Stimulated activated CD8-positive, alpha-beta memory T cell treated with anti-CD3 and anti-CD28 coated beads, Interleukin-2, amount 100 ng/mL, for 1 hour (primary cell): Measurements from ENCODE around the gene COL4A1.

Source experiments
- DNase-seq, 2 donors: peaks; one replicate each; pipeline ENCODE4 v3.0.0-alpha.2; 2020; ENCODE audit warnings: low read depth in 2 of 2

The COL4A1 gene

DNA sequence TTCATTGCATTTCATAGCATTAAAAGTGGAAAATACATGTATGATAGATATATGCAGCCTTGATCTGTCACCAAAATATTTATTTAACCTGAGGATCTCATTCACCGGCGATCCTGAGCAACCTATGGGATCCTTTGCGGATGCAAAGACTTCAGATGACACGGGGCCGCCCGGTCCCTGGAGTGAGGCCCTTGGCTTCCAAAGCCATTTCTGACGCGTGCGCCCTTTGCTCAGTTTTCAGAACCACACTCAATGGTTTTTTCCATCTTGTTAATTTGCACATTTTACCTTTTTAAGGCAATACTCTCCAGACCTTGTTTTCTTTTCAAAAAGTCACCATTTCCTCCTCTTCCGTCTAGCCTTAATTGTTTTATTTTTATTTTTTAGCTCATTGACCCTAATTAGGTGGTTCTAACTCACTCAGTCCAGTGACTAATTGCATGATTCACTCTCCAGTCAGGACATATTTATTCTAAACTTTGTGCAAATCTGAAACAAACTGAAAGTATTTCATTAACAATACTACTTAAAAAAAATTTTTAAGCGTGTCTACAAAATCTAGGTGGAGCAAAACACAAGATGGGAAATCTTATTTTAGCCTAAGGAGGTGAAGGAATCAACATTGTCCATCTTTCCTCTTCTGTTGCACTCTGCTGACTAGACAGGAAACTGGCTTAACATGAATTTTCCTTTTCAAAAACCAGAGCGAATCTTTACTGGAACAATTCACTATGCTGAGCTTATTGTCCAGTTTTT is 47.9 kb downstream of the COL4A1 start:
- no peak for DNase-seq

DNA sequence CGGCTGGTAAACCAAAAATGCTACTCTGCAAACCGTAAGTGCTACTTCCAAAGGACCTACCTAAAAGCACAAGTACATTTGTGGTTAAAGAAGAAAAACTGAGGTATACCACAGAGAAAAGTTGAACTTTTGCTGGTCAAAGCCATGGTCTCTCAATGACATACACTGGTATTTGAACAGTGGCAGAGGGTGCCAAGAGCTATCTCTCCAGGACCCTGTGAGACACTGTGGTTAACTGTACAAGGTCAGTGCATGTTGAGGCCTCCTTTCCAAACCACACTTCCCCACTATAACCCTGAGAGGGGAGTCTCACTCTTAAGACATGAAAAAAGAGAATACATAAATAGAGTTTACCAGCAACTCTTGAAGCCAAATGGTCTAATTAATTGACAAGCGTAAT is 49.5 kb downstream of the COL4A1 start:
- no peak for DNase-seq

DNA sequence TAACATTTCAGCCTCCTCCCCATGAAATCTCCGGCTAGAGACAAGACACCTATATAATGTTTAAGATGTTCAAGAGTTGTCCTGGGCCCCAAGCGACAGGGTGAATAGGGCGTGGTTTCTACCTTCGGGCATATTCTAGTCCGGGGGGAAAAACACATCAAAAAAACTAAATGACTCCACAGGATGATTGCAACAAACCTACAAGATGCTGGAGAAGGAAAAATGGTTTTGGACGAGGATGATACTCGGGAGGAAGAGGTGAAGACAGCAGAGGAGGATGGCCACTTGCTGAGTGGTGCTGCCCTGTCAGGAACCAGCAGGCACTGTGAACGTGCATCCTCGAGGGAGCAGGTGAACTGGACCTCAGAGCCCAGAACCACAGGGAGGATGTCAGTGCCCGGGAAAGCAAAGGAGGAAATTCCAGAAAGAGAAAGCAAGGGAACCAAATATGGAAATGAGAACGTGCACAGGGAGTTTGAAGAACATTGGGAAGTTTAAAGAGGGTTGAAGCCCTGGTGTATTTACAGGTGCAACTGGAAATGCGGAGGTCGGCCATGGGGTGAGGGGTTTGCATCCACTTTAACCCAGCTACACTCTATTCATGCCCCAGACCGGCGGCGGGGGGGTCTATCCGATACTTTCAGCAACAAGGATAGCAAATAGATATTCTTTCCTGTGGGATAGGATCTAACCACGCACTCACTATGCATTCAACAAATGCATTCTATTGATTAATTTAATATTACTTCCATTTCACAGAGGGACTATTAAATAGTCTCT is 50.6 kb downstream of the COL4A1 start:
- no peak for DNase-seq

DNA sequence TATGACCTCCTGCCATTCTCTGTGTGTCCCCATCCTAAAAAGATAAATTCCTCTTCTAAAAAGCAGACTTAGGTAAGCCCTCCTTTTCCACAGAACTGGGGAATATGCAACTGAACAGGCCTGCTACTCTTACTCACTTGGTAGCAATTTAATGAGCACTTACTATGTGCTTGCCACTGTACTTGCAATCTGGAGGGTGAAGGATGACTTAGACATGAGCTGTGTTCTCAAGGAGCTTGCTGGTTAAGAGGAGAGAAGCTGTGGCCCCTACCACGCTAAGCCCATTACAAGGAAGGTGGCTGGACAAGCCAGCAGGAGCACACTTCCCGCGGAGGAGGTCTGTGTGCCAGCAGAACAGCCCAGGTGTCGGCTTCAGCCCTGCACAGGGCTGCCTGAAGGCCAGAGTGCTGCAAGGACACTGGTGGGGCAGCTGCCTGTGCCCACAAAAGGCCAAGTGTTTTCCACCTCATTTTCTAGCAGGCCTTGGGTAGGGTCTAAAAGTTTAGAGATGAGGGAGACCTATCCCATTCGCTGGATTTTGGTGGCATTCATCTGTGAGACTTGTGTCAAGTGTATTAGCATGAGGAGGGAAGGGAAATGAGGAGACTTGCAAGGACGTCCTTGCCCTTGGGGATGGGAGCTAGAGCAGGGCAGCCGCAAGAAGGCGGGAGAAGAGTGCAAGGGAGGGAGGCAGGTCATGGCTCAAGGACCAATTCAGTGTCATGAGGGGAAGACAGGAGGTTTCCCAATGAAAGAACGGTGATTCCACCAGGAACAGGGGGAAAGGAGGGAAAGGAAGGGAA is 52.0 kb downstream of the COL4A1 start:
- no peak for DNase-seq

DNA sequence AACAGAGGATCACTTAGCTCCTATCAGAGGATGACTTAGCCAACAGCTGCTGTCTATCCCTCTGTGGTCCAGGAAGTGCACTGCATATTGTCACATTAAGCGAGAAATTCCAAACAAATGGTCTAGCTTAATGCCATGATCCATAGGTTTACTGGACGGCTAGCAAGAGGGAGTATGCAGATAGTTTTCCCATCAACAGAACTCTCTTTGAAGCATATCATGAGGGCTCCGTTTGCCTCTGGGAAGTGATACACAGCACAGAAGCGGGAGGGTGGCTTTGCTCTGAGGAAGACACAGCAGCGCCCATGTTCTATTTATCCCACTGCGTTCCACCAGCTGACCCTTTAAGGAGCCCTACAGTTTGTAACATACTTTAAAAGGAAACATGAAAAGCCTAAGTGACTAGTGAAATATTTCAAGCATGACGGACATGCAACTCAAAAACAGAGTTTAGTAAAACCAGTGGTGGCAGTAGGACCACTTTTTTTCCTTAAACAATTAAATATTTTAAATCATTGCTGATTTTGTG is 52.7 kb downstream of the COL4A1 start:
- DNase-seq = no peak

DNA sequence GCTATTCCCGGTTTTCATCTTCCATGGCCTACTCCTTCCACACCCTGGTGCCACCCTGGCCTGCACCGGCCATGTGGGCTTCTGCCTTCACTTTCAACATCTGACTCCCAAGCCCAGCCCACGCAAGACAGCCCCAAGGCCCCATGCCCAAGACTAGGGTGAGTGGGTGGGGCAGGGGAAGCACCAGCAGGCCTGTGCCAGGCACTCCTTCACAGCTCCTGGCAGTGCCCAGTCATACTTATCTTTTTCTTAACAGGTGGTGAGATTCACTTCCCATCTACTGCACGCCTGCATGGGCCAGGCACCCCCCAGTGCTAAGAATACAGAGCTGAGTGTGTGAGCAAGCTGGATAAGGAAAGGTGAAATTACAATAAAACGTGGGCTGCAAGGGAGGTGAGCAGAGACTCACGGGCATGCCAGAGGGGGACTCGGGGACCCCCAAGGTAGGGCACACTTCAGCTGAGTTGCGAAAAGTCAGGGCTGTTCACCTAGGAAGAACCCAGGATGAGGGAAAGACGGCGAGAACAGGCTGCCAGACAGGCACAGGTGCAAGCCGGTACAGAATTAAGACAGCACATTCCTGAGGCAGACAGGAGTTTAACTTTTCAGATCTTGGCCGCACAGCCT is 55.7 kb downstream of the COL4A1 start:
- no peak for DNase-seq

DNA sequence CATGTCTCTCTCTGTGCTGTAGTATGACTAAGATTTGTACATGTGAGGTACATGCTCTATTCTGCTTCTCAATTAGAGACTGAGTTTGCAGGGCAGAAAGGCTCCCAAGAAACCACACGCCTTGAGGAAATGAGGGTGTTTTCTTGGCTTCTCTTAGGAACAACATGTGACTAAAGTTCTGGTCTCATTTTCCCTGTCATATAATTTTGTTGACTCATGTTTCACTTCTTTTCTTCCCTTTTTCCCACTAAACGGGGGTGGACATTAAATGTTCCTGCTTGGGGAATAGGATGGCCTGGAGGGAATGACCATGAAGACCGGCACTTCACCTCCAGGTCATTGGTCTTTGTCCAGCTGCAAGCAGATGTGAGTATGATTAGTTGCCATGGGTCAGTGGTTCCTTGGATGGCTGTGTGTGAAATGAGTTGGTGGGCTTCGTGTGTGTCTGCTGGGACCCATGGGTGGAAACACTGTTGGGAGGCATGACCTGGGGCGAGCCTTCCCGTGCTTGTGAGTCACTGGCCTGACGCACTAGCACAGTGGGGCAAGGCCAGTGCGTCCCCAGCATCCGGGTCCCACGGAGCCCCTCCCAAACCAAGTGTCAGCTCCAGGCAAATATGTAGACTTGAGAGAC is 56.6 kb downstream of the COL4A1 start:
- no peak for DNase-seq

DNA sequence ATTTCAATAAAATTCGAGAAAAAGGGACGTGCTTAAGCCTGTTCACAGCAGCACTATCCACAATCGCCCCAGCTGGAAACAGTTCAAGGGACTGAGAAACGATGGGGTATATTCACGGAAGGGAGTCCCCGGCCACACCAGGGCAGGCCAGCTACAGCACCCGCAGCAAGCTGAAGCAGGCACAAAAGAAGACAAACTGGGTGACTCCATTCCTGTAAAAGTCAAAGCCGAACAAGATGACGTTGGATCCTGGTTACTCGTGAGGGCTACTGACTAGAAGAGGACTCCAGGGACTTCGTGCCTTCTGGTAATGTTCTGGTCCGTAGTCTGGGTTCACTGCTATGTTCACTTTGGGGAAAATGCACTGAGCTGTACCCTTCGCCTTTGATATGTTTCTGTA is 57.6 kb downstream of the COL4A1 start:
- DNase-seq = no peak

DNA sequence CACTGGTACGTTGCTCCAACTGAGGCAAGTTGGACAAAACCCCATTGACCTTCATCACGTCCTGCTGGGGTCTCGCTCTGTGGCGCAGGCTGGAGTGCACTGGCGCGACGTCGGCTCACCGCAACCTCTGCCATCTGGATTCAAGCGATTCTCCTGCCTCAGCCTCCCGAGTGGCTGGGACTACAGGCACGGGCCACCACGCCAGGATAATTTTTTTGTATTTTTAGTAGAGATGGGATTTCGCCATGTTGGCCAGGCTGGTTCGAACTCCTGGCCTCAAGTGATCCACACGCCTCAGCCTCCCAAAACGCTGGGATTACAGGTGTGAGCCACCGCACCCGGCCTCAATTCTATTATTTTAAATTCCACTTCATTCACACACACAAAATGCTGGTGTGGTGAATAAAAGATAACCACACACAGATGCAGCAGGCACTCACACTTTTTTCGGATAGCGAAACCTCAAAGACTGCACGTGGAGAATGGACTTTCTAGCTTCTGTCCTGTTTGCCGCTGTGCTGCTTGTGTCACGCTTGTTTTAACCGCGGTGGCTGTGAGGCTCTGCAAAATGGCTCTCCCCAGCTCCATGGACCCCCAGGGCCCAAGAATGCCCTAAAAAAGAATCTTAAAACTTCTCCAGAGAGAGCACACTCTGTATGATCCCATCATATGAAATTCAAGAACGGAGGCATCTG is 58.4 kb downstream of the COL4A1 start:
- DNase-seq = no peak

DNA sequence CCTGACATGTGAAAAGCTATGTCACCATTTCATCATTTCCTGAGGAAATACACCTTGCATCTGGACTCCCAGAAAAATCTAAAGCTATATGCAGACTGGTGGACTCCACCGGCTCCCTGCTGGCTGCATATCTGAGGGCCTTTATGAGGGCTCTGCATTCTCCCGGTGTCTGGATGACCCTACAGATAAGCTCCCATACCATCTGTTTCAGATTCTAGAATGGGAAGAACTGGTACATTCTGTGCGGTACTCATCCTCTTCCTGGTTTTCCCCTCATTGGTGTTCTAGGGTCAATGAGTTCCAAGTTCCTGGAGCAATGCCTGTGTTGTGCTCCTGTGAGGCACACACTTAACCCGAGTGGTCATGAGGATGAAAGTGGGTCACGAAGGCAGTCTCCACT is 60.4 kb downstream of the COL4A1 start:
- DNase-seq = no peak

DNA sequence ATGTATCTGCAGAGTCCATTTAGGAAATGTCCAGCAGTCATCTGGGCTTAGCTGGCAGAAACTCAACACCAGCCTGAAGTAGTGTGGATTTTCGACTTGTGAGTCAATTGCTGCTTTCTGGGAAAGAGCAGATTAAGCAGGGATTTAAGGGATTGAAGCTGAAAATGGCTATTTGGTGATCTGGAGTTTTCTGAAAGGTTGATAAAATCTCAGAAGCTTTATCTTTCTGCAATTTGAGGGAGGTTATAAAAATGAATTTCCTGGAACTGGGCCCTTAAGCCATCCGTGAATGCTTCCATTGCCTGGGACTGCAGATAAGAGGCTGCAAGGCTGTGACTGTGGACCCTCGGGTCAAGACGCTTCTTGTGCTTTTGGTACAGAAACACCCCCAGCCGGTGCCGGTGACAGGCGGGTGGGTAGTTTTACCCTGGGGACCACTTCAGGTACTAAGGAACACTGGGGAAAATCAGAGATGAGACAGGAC is 61.5 kb downstream of the COL4A1 start:
- DNase-seq = no peak

DNA sequence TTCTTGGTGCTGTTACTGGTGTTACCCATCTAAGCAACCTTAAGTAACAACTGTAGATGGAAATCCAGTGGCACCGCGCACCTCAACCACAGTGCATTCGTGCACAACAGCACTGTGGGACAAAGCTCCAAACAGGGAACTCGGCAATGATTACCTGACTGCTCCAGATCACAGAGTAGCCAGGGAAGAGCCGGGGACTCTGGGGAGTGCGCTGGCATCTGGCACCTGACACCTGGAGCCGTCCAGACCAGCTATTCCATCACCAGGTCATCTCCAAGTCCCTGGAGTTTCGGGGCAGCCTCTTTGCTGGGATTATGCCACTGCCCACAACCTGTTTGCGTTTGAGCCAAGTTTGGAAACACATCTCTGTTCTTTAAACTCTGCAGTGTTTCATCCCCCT is 62.0 kb downstream of the COL4A1 start:
- no peak for DNase-seq

DNA sequence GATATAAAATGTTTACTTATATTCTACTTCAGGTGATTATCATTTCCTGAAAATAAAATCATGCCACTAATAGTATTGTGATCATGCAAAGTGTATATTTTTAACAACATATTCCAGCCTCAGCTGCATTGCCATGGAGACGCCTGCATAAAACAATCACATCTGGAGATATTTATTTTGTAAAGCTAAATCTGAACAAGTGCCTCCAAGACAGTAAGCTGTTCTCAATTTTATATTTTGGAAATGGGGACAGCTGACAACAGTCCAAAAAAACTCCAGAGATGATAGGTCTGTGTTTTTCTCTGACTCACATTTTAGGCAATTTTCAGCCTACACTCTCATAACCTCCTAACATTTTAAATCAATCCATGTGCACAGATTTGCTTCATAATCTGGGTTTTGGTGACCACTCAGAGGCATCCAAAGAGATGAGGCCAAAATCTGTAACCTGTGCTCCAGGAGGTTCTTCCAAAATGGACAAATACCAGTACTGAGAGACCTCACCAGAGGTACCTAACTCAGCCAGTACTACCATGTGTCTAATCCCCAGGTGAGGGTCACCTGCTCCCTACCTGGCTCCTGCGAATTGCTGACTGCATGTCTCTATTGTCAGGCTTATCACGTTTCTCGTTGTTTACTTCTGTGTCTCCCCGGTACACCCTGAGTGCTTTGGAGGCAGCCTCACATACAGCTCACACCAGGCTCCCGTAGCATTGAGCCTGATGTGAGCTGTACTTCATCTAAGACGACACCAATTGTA is 62.7 kb downstream of the COL4A1 start:
- DNase-seq = no peak

DNA sequence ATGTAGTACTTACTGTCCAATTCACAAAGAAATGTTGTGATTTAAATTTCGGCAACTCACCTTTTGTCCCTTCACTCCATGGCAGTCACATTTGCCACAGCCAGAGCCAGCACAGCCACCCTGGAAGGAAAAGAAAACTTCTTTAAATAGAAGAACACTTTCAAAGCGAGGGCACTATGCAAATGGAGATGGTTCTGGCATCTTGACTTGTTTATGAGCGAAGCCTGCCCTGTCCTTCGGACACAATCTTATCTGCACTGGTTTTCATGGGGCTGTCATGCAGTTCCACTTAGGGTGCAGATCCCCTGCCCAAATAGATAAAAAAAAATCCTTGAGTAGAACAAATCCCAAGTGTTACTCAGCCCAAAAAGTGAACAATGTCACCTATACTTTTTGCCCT is 64.3 kb downstream of the COL4A1 start:
- no peak for DNase-seq

DNA sequence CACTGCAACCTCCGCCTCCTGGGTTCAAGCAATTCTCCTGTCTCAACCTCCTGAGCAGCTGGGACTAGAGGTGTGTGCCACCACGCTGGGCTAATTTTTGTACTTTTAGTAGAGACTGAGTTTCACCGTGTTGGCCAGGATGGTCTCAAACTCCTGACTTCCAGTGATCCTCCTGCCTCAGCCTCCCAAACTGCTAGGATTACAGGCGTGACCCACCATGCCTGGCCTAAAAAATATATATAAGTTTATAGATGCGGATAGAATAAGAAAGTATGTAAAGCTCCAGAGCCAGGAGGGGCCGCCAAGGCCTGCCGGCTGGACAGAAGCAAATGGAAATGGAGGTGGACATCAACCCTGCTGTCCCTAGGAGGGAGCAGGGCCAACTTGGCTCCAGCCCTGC is 66.0 kb downstream of the COL4A1 start:
- DNase-seq = no peak

DNA sequence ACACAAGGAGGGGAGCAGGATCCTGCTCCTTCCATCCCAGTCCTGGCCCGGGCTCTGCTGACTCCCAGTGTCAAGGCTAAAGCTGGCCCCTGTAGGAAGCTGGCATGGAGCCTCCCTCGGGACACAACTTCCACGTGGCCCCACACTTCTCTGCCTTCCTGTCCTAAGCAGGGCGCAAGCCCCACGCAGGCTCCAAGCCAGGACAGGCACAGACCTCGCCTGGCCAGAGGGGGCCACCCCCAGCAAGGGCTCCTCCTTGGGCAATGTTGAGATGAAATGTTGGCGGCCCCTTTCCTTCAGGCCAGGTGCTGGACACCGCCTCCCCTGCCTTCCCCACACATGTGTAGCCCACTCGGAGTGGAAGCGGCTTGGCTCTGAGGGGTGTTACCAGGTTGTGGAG is 66.6 kb downstream of the COL4A1 start:
- DNase-seq = no peak

DNA sequence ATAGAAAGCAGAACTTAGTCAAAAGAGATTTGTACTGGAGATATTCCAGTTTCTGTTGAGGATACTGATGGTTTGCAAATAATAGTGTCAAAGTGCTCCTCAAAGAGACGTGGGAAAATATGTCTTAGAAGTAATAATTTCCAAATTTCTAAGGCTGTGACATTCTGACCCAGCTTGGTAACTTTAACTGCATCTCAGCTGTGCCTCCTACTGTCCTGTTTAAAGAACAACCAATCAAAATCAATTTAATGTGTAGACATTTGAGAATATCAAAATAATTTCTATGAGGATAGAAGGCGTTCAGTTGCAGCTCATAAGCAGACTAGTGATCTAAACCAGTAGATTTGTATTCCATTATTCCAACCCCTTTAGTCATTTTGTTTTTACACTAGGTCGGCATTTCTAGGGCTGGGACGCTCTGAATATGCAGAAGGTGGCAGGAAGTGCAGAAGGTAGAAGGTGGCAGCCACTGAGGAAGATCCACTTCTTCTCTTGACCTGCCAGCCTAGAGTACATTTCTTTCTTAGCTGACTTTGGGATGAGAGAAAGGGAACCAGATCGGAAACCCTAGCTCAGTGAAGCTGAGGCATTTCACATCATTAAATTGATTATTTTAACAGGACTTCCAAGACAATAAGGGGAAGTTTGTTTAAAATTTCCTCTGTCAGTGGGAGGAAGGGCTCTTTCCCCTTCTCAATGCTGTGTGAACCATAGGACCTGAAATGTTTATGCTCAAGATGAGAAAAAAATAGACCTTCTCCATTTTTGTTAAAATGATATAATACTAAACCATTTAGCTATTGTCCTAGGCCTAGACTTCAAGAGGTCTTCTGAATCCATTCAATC is 67.5 kb downstream of the COL4A1 start:
- no peak for DNase-seq

DNA sequence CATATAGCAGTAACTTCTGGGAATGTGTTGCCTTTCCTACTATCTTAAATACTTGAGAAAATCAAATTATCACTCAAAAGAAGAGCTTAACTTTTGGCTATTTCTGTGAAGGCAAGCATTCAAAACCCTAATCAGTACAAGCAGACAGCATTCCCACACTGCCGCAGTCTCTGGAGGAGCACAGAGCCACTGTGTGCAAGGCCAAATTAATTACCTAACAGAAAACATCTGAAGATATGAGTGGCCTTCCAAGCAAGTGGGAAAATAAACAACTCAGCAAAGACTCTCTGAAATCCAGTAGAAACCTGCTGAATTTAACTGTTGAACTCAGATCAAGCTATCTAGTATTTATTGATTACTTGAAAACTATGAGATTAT is 68.2 kb downstream of the COL4A1 start:
- DNase-seq = no peak
